Measurements from ENCODE around the gene KLHL26. TPM values are rescaled to one million over a fixed set of nuclear protein-coding genes. Genes with fewer than 3 reads are reported as not detected.

The KLHL26 gene
- polyA plus RNA-seq, 1 experiment: 2.3 TPM

DNA sequence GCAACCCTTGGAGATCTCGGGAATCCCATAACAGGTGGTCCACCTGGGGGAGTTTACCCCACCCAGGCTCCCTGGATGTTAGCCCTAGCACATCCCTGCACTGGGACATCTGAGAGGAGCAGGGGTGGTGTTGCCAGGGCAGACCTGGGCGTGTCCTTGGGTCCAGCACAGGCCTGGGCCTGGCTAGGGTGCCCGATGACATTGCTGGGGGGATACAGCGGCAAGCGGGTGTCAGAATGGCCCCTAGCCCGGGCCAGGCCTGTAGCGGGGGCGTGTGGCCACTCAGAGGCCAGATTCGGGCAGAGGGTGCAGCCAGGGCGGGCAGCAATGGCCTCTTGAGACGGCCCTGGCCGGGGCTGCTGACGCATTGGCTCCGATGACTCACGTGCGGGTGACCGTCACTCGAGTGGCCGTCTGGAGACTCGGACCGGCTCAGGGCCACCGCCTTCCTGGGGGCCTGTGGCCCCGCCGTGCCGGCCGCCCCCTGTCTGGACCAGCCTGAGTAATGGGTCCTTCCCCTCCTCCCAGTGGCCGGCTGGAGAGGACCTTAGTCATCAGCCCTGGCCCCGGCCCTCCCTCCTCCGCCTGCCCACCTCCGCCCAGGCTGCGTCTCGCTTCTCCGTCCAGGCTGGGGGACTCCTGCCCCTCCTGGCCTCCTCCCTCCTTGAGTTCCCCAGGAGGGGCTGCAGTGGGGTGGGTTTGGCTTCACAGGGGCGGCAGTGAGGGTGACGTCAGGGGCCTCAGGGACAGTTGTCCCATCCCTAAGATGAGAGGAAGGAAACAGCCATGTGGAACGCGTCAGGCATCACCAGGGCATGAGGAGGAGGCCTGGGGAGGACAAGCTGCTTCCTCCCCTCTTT lies 23.5 kb downstream of the KLHL26 start:
- H3K36me3 ChIP-seq (ENCODE audit: control insufficient read depth, insufficient read depth, low read length): 0 out of 2 replicates have a peak, but pooled peaks cover 1% of the 10 kb centered on the region
- no peak for DNase-seq (ENCODE audit: low read depth)
- POLR2A ChIA-PET: no interaction called here
- TF ChIP-seq, protein P1, sequence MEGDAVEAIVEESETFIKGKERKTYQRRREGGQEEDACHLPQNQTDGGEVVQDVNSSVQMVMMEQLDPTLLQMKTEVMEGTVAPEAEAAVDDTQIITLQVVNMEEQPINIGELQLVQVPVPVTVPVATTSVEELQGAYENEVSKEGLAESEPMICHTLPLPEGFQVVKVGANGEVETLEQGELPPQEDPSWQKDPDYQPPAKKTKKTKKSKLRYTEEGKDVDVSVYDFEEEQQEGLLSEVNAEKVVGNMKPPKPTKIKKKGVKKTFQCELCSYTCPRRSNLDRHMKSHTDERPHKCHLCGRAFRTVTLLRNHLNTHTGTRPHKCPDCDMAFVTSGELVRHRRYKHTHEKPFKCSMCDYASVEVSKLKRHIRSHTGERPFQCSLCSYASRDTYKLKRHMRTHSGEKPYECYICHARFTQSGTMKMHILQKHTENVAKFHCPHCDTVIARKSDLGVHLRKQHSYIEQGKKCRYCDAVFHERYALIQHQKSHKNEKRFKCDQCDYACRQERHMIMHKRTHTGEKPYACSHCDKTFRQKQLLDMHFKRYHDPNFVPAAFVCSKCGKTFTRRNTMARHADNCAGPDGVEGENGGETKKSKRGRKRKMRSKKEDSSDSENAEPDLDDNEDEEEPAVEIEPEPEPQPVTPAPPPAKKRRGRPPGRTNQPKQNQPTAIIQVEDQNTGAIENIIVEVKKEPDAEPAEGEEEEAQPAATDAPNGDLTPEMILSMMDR (IDR thresholded peaks at IDR 0.05; ENCODE audit: insufficient read depth, low read depth, low read length): no peak
- no peaks in the 10 kb centered on the region; the same call in 1 of the 2 replicates for H3K27me3 ChIP-seq (ENCODE audit: control insufficient read depth, insufficient read depth, low read length)
- CTCF ChIA-PET: interaction anchor here (0.5 to 1.3 kb wide), 2 partner anchors 16 to 38 kb away, joined by 3 to 4 read pairs; no protein-coding TSS in a partner anchor
- H3K4me3 ChIP-seq (ENCODE audit: low read depth, low read length): no peak overlapping the region

DNA sequence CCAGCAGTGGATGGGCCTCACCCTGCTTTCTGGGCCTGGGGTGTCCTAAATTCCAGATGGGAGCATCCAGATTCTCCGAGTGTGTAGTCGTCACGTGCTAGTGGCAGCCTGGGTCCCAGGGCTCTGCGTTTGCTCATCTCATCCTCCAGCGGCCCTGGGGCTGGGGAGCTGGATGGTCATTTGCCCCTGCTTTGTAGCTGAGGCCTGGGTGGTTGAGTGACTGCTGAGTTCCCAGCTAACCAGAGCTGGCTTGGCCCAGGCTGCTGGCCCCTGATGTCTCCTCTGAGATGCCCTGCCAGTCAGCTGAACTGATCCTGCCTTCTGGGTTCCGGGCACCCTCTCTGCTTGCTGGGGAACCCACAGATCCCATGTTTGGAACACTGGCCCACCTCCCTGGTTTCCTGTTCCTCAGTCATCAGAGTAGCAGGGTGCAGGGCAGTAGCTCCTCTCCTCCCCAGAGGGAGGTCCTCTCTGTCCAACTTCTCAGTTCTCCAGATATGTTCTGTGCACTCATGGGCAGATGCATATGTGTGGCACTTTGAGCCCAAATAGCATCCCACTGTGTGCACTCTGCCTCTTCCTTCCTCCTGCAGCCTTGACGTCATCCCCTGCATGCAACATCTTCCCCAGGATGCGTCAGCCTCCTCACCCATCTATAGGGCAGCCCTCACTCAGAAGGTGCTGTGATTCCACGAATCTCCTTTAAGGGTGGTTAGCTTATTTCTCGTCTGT lies 24.3 kb downstream of the KLHL26 start:
- TF ChIP-seq, protein P1 (IDR thresholded peaks at IDR 0.05; ENCODE audit: insufficient read depth, low read depth, low read length): no peak
- H3K4me3 ChIP-seq (ENCODE audit: low read depth, low read length): no peak overlapping the region
- CTCF ChIA-PET: interaction anchor here (1.3 kb wide), 1 partner anchor 15 kb away, joined by 4 read pairs; no protein-coding TSS in a partner anchor
- POLR2A ChIA-PET: no interaction called here
- no peak for DNase-seq (ENCODE audit: low read depth)
- H3K36me3 ChIP-seq (ENCODE audit: control insufficient read depth, insufficient read depth, low read length): 0 out of 2 replicates have a peak, but pooled peaks cover 1% of the 10 kb centered on the region
- no peaks in the 10 kb centered on the region; the same call in 1 of the 2 replicates for H3K27me3 ChIP-seq (ENCODE audit: control insufficient read depth, insufficient read depth, low read length)

DNA sequence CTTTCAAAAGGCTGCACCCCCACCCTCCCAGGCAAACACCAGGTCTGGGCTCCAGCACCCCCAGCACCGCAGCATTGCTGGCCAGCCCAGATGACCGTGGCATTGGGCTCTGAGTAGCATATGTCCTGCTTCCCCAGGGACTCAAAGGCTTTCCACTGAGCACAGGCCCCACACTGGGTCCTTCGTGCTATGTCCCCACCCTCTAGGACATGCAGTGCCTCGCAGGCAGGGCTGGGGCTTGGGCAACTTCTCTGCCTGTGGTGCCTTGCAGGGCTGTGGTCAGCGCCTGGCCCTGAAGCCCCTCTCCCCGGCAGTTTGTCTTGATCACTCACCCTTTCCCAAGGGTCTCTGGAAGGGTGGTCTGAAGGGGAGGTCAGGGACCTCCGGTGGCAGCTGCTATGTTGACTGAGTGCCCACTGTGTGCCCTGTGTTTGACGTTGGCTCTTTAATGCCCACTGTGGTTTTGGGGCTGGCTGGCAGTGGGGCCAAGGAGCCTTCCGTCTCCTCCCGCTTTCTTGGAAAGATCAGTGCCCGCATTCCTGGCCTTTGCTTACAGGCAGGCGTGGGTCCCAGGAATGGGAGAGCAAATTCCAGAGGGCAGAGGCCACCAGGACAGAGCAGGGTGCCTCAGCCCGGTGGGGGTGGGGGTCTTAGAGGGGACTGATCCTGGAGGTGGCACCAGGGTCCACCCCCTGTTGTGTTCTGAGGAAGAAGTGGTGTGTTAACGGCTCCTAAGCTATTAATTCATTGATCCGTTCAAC lies 26.3 kb downstream of the KLHL26 start:
- POLR2A ChIA-PET: no interaction called here
- peaks cover 7% of the 10 kb centered on the region for H3K36me3 ChIP-seq (ENCODE audit: control insufficient read depth, insufficient read depth, low read length)
- TF ChIP-seq, protein P1 (IDR thresholded peaks at IDR 0.05; ENCODE audit: insufficient read depth, low read depth, low read length): no peak
- CTCF ChIA-PET: interaction anchor here (1.1 to 1.6 kb wide), 2 partner anchors 69 kb away, joined by 3 to 4 read pairs; no protein-coding TSS in a partner anchor
- no peaks in the 10 kb centered on the region; the same call in 1 of the 2 replicates for H3K27me3 ChIP-seq (ENCODE audit: control insufficient read depth, insufficient read depth, low read length)
- no peak overlapping the region for H3K4me3 ChIP-seq (ENCODE audit: low read depth, low read length)
- no peak for DNase-seq (ENCODE audit: low read depth)

DNA sequence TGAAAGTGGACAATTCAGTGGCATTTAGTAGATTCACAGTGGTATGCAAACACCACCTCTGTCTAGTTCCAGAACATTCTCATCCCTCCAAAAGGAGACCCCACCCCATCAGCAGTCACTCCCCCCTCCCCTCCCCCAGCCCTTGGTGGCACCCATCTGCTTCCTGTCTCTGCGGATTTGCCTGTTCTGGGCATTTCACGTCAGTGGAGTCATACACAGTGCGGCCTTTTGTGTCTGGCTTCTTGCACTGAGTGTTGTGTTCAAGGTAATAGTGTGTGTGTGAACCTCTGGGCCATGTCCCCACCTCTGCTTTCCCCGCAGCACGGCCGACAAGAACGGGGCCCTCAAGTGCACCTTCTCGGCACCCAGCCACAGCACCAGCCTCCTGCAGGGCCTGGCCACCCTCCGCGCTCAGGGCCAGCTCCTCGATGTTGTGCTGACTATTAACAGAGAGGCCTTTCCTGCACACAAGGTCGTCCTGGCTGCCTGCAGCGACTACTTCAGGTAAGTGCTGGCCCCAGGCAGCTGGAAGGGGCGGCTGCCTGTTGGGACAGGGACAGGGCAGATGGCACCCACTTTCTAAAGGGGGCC lies 27.2 kb downstream of the KLHL26 start:
- no peak overlapping the region for H3K4me3 ChIP-seq (ENCODE audit: low read depth, low read length)
- ChIA-PET CTCF (interaction anchor here (1.1 kb wide), 1 partner anchor 70 kb away, joined by 4 read pairs; no protein-coding TSS in a partner anchor), POLR2A (no interaction called here)
- TF ChIP-seq, protein P1 (IDR thresholded peaks at IDR 0.05; ENCODE audit: insufficient read depth, low read depth, low read length): no peak
- no peak for DNase-seq (ENCODE audit: low read depth)
- H3K27me3 ChIP-seq (ENCODE audit: control insufficient read depth, insufficient read depth, low read length): no peaks in the 10 kb centered on the region
- peaks cover 11% of the 10 kb centered on the region for H3K36me3 ChIP-seq (ENCODE audit: control insufficient read depth, insufficient read depth, low read length)

All from BJ (cell line).